Upper lobe of left lung (tissue), 6 donors: ENCODE measurements around the gene MIS18A. TPM values are rescaled to one million over a fixed set of nuclear protein-coding genes. Genes with fewer than 3 reads are reported as not detected.

Source experiments
- ATAC-seq, 2 donors: fragments of 200-7000 bp; cut with Tn5 transposase; one replicate each; pipeline ENCODE4 v1.9.1; 2022; ENCODE audit warnings: mild to moderate bottlenecking in 2 of 2, moderate library complexity in 2 of 2; ENCODE audit not compliant: low FRiP score in 2 of 2
- DNase-seq, 2 donors: peaks; one replicate each; pipeline ENCODE4 v3.0.0-alpha.2; 2019 to 2020
- H3K27ac ChIP-seq, 4 donors: fragments of 200-600 bp; sonication (generic); one replicate each; pipeline ENCODE4 v1.5.1; 2016 to 2019
- H3K27me3 ChIP-seq, 4 donors: fragments of 200-600 bp; sonication (generic); one replicate each; pipeline ENCODE4 v1.5.1; 2017 to 2019
- H3K36me3 ChIP-seq, 4 donors: fragments of 200-600 bp; sonication (generic); one replicate each; pipeline ENCODE4 v1.5.1; 2016 to 2019
- H3K4me1 ChIP-seq, 4 donors: fragments of 200-600 bp; sonication (generic); one replicate each; pipeline ENCODE4 v1.5.1; 2018 to 2019
- H3K4me3 ChIP-seq, 4 donors: fragments of 200-600 bp; sonication (generic); one replicate each; pipeline ENCODE4 v1.5.1; 2017 to 2019; ENCODE audit warnings: mild to moderate bottlenecking in 2 of 4, moderate library complexity in 1 of 4
- H3K9me3 ChIP-seq, 4 donors: fragments of 200-600 bp; sonication (generic); one replicate each; pipeline ENCODE4 v1.5.1; 2018 to 2019
- CTCF ChIP-seq, 6 experiments: fragments of 450-650 bp in 4 of 6; fragments of 200-600 bp in 2 of 6; sonication (generic) in 2 of 6; IDR thresholded peaks; one replicate each; pipeline ENCODE4 v1.5.1; 2016 to 2019; ENCODE audit warnings: antibody characterized with exemption in 6 of 6
- EP300 ChIP-seq, 4 donors: sonication (generic); formaldehyde crosslinking; IDR thresholded peaks; one replicate each; pipeline ENCODE4 v1.5.1; 2017; ENCODE audit warnings: antibody characterized with exemption in 4 of 4, control low read depth in 2 of 4
- POLR2A ChIP-seq, 4 donors: fragments of 450-650 bp; IDR thresholded peaks; one replicate each; pipeline ENCODE4 v1.5.1; 2016 to 2017; ENCODE audit warnings: antibody characterized with exemption in 4 of 4, mild to moderate bottlenecking in 2 of 4
- POLR2AphosphoS5 ChIP-seq, 2 donors: sonication (generic); formaldehyde crosslinking; IDR thresholded peaks; one replicate each; pipeline ENCODE4 v1.5.1; 2017; ENCODE audit warnings: antibody characterized with exemption in 2 of 2
- WGBS, 2 donors: methylation state at CpG; one replicate each; pipeline ENCODE4 v1.1.5; 2017 to 2018; 5-methylcytosine and 5-hydroxymethylcytosine counted together
- total RNA-seq, 6 donors: library from RNA; depleted of rRNA in 4 of 6; stranded (reverse); fragments of >200 nt in 4 of 6; gene quantifications; one replicate each; pipeline versions ENCODE4 v1.1.0 to v1.2.1, GENCODE V29; 2016 to 2021
- donor health status: DM: no; HTN: no; CAD: no; lungs with moderate emphysema.
- donor health status: DM: no; HTN: yes; CAD: no; lungs with severe emphysema.

Gene MIS18A
- total RNA-seq = 1 to 10 TPM in 5 of 6 donors, not detected in 1; 3.3 to 7.8 (median 5.4) TPM

GRCh38 chr21:32278518-32279376, at the start of gene MIS18A:
Gene MIS18A (minus strand): TSS chr21:32279049. CDS start chr21:32279014, 35 bp downstream.
- Histone ChIP-seq H3K4me1 (peaks cover 15 to 22% (median 16%) of the 10 kb centered on the region in 4 donors), H3K36me3 (peaks cover 0 to 1% (median 0%) of the 10 kb centered on the region in 4 donors), H3K9me3 (no peaks in the 10 kb centered on the region), H3K27me3 (no peaks in the 10 kb centered on the region), H3K27ac (peak within 1 kb of the TSS; percentile 27 to 79 (median 53)), H3K4me3 (peak within 1 kb of the TSS; percentile 82 to 94 (median 88))
- TF ChIP-seq CTCF (IDR thresholded peaks at IDR 0.05) (peak in 3 of 6 experiments; percentile 17 to 48 (median 23)), POLR2AphosphoS5 (IDR thresholded peaks at IDR 0.05) (peak in 1 of 2 donors; percentile 93), POLR2A (IDR thresholded peaks at IDR 0.05) (peak in 2 of 4 donors; percentile 68 to 70), EP300 (IDR thresholded peaks at IDR 0.05) (peak in 1 of 4 donors; percentile 15)
- 0 to 1% methylated on average over 7 to 52 of the region's 69 CpGs for WGBS, 2 donors
- peak; percentile 96 to 98 for ATAC-seq
- peak; percentile 94 to 99 for DNase-seq

GRCh38 chr21:32328595-32328994, 49.7 kb upstream of the MIS18A start:
- H3K27me3 ChIP-seq = no peaks in the 10 kb centered on the region
- no peak overlapping the region for H3K4me3 ChIP-seq
- peak overlapping the region; percentile 6 to 63 (median 56) for H3K27ac ChIP-seq
- peaks cover 4 to 10% (median 6%) of the 10 kb centered on the region in 4 donors for H3K4me1 ChIP-seq
- H3K36me3 ChIP-seq = peaks cover under 1 to 54% (median 22%) of the 10 kb centered on the region in 4 donors
- DNase-seq (no peak), ATAC-seq (peak in 1 of 2 donors; percentile 27)
- no peak for TF ChIP-seq CTCF (IDR thresholded peaks at IDR 0.05)
- no peaks in the 10 kb centered on the region for H3K9me3 ChIP-seq
- WGBS, 2 donors = 44 to 65% methylated on average over 3 of the region's 3 CpGs

GRCh38 chr21:32325706-32326105, 46.9 kb upstream of the MIS18A start:
- no peak for DNase-seq
- Histone ChIP-seq H3K4me3 (no peak overlapping the region), H3K36me3 (peaks cover 19 to 59% (median 42%) of the 10 kb centered on the region in 4 donors), H3K27me3 (no peaks in the 10 kb centered on the region), H3K9me3 (no peaks in the 10 kb centered on the region), H3K4me1 (peaks cover 4 to 10% (median 6%) of the 10 kb centered on the region in 4 donors), H3K27ac (no peak overlapping the region)
- no peak for TF ChIP-seq POLR2A (IDR thresholded peaks at IDR 0.05)
- no peak for ATAC-seq
- 89 to 94% methylated on average over 8 of the region's 8 CpGs for WGBS, 2 donors

- H3K4me1 ChIP-seq = no peaks in the 10 kb centered on the region
- WGBS, 2 donors = 93 to 94% methylated on average over 9 to 10 of the region's 10 CpGs
- no peak overlapping the region for H3K4me3 ChIP-seq
- TF ChIP-seq CTCF (IDR thresholded peaks at IDR 0.05) = no peak
- no peak overlapping the region for H3K27ac ChIP-seq
- peak in 1 of 2 donors; percentile 45 for ATAC-seq
- H3K9me3 ChIP-seq = no peaks in the 10 kb centered on the region
- DNase-seq = no peak
- H3K27me3 ChIP-seq = no peaks in the 10 kb centered on the region
- H3K36me3 ChIP-seq = peaks cover 20 to 85% (median 70%) of the 10 kb centered on the region in 4 donors
These were observed 43.8 kb upstream of the MIS18A start for GRCh38 chr21:32322676-32323075.

GRCh38 chr21:32322103-32322502, 43.3 kb upstream of the MIS18A start:
- Histone ChIP-seq H3K27ac (no peak overlapping the region), H3K4me3 (no peak overlapping the region), H3K4me1 (no peaks in the 10 kb centered on the region), H3K9me3 (no peaks in the 10 kb centered on the region), H3K36me3 (peaks cover 20 to 90% (median 76%) of the 10 kb centered on the region in 4 donors), H3K27me3 (no peaks in the 10 kb centered on the region)
- WGBS, 2 donors = 97 to 98% methylated on average over 12 of the region's 12 CpGs
- DNase-seq = no peak
- ATAC-seq = no peak
- TF ChIP-seq CTCF (IDR thresholded peaks at IDR 0.05) (no peak), POLR2AphosphoS5 (IDR thresholded peaks at IDR 0.05) (no peak), POLR2A (IDR thresholded peaks at IDR 0.05) (no peak), EP300 (IDR thresholded peaks at IDR 0.05) (no peak)
